Measurements from ENCODE around the gene SHC3. TPM values are rescaled to one million over a fixed set of nuclear protein-coding genes. Genes with fewer than 3 reads are reported as not detected.

Gene SHC3
- total RNA-seq, 1 experiment from 2014 or later = 0.27 TPM

DNA sequence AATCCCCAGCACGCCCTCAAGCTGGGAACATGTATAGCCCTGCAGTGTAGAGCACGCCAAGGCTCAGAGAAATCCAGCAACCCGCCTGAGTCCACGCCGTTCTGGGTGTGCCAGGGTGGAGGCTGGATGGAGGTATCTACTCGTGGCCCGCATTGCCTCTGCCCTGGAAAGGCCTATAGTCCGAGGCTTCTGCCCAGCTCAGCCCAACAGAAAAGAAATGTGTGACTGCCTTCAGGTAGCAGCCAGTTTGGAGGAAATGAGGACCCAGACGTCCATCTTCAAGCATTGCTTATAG, 169.1 kb downstream of the SHC3 start:
- H3K9ac ChIP-seq (ENCODE audit: low read length) = no peak overlapping the region
- RAD21 ChIA-PET (ENCODE audit: low non-redundant PET in 1 of 2, low total read pairs in 2 of 2, uncharacterized antibody in 2 of 2, unreplicated experiment in 2 of 2) = no interaction called here
- no peaks in the 10 kb centered on the region for H4K20me1 ChIP-seq (ENCODE audit: insufficient read depth)
- peaks cover 6% of the 10 kb centered on the region; the same call in 1 of the 2 replicates for H3K27me3 ChIP-seq (ENCODE audit: insufficient read depth, low read length)
- H3K79me2 ChIP-seq (ENCODE audit: insufficient read depth, low read length) = no peaks in the 10 kb centered on the region
- no peak overlapping the region for H3K27ac ChIP-seq (ENCODE audit: low read depth, low read length)
- DNase-seq (ENCODE audit: low read depth, low spot score) = no peak
- no peaks in the 10 kb centered on the region for H3K4me1 ChIP-seq (ENCODE audit: control insufficient read depth in 1 of 2, insufficient read depth in 2 of 2, low read length in 2 of 2)
- H3K4me2 ChIP-seq (ENCODE audit: low read length) = no peak overlapping the region
- no peak overlapping the region for H2AFZ ChIP-seq (ENCODE audit: low read depth, low read length, poor library complexity, severe bottlenecking)
- H3K36me3 ChIP-seq (ENCODE audit: control insufficient read depth in 1 of 2, insufficient read depth in 2 of 2, low read length in 2 of 2) = no peaks in the 10 kb centered on the region
- POLR2A ChIA-PET = no interaction called here
- no peaks in the 10 kb centered on the region for H3K9me3 ChIP-seq (ENCODE audit: control insufficient read depth in 1 of 2, insufficient read depth in 1 of 2, low read depth in 1 of 2, low read length in 2 of 2)
- intact Hi-C loops (cut with micrococcal nuclease) = loop anchor here (10.0 kb wide), 3 partner anchors 285 to 1325 kb away; no protein-coding TSS in a partner anchor
- ATAC-seq = no peak
- TF ChIP-seq TCF7L2 (IDR thresholded peaks at IDR 0.05; ENCODE audit: borderline replicate concordance, extremely low read depth, insufficient read depth, insufficient read length) (no peak), ZFX (IDR thresholded peaks at IDR 0.05) (no peak), RAD21 (IDR thresholded peaks at IDR 0.05; ENCODE audit: low read depth) (no peak), CBX3 (IDR thresholded peaks at IDR 0.05; ENCODE audit: low read depth) (no peak), EZH2phosphoT487 (IDR thresholded peaks at IDR 0.05; ENCODE audit: borderline replicate concordance) (no peak), ZNF274 (IDR thresholded peaks at IDR 0.05; ENCODE audit: low read depth, low read length) (no peak), CEBPB (IDR thresholded peaks at IDR 0.05; ENCODE audit: low read depth) (no peak), POLR2AphosphoS5 (IDR thresholded peaks at IDR 0.05; ENCODE audit: low read depth, low read length) (no peak), ELF1 (IDR thresholded peaks at IDR 0.05; ENCODE audit: borderline replicate concordance, low read depth) (no peak), SIN3A (IDR thresholded peaks at IDR 0.05; ENCODE audit: low read depth) (no peak)
- TF ChIP-seq, protein P1, sequence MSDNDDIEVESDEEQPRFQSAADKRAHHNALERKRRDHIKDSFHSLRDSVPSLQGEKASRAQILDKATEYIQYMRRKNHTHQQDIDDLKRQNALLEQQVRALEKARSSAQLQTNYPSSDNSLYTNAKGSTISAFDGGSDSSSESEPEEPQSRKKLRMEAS (IDR thresholded peaks at IDR 0.05) = no peak
- CTCF ChIA-PET = interaction anchor here (1.1 kb wide), 1 partner anchor 269 kb away, joined by 3 read pairs; no protein-coding TSS in a partner anchor
- BruUV-seq (replicated peaks) = no TSS peak
- H3K9me2 ChIP-seq (ENCODE audit: insufficient read depth) = no peaks in the 10 kb centered on the region
- H3K4me3 ChIP-seq (replicated peaks in 1 of 2; ENCODE audit: low read depth in 1 of 2, low read length in 2 of 2) = no peak overlapping the region

Data from HCT116 (cell line).